Ovary (tissue), 9 donors: ENCODE measurements around the gene SLC25A29. TPM values are rescaled to one million over a fixed set of nuclear protein-coding genes. Genes with fewer than 3 reads are reported as not detected.

ENCODE experiments used
- DNase-seq, 5 donors: peaks; one replicate each; pipeline ENCODE4 v3.0.0-alpha.2; 2019 to 2020
- H3K27ac ChIP-seq, 2 donors: fragments of 200-600 bp; one replicate each; pipeline versions ENCODE4 v1.5.1 to v1.8.0; 2019 to 2022
- H3K27me3 ChIP-seq: fragments of 200-600 bp; one replicate; pipeline ENCODE4 v1.8.0; 2022
- H3K36me3 ChIP-seq: fragments of 200-600 bp; sonication (generic); one replicate; pipeline ENCODE4 v1.5.1; 2019
- H3K4me1 ChIP-seq: one replicate; pipeline ENCODE4 v1.8.1; 2013; ENCODE audit warnings: mild to moderate bottlenecking, moderate library complexity; ENCODE audit not compliant: insufficient read depth
- H3K4me3 ChIP-seq: fragments of 200-600 bp; sonication (generic); one replicate; pipeline ENCODE4 v1.5.1; 2017
- H3K9me3 ChIP-seq, 2 donors: fragments of 200-600 bp in 1 of 2; sonication (generic) in 1 of 2; one replicate each; pipeline versions ENCODE4 v1.5.1 to v1.8.1; 2013 to 2019; ENCODE audit warnings: mild to moderate bottlenecking in 1 of 2, moderate library complexity in 1 of 2
- CTCF ChIP-seq, 3 donors: fragments of 450-650 bp in 2 of 3; fragments of 200-600 bp in 1 of 3; IDR thresholded peaks; one replicate each; pipeline versions ENCODE4 v1.5.1 to v1.8.0; 2016 to 2022; ENCODE audit warnings: antibody characterized with exemption in 3 of 3, mild to moderate bottlenecking in 1 of 3
- EP300 ChIP-seq: sonication (generic); formaldehyde crosslinking; IDR thresholded peaks from one replicate; pipeline ENCODE4 v1.6.1; 2017; ENCODE audit warnings: antibody characterized with exemption
- POLR2A ChIP-seq: fragments of 450-650 bp; IDR thresholded peaks from one replicate; pipeline ENCODE4 v1.6.1; 2017; ENCODE audit warnings: antibody characterized with exemption, mild to moderate bottlenecking, moderate library complexity
- WGBS, 3 donors: extraction: QIAGEN DNeasy Blood & Tissue Kit in 1 of 3; methylation state at CpG; one replicate each; pipeline versions ENCODE4 v1.1.5 to v1.1.7; 2013 to 2017; 5-methylcytosine and 5-hydroxymethylcytosine counted together
- intact Hi-C, 4 donors: fragments of 100-400 bp; cut with DNase I; formaldehyde crosslinking; loops; one replicate each; pipeline versions ENCODE4 v1.11.0 to v1.15.1; 2022 to 2023
- polyA plus RNA-seq, 2 donors: library from polyadenylated mRNA; stranded (reverse); fragments of 200-250 nt in 1 of 2; fragments of 350-450 nt in 1 of 2; fragmentation: Illumina TruSeq in 1 of 2; extraction: RNeasy Lipid Tissue Mini Kit (QIAGEN cat#74804) in 1 of 2; gene quantifications; one replicate each; pipeline ENCODE4 v1.2.3, GENCODE V29; 2013 to 2014
- total RNA-seq, 7 donors: library from RNA; depleted of rRNA in 2 of 7; stranded (reverse); fragments of >200 nt in 2 of 7; fragmentation: NEBNext Ultra II Directional in 3 of 7; extraction: Animal tissue kit (Norgen Biotek cat#: 25700) in 3 of 7; gene quantifications; one replicate each; pipeline versions ENCODE4 v1.1.0 to v1.2.4, GENCODE V29; 2016 to 2023
- donor health status: DM: no; HTN: no; CAD: no; lungs with moderate emphysema.
- donor health status: DM: no; HTN: no; CAD: no.
- donor health status: Bipolar disorder and iron deficiency.
- donor health status: DM: yes; HTN: yes; CAD: no.
- donor health status: DM: no; HTN: no; CAD: no.
- donor health status: DM: yes; HTN: yes; CAD: no.

SLC25A29 gene
- total and polyA plus RNA-seq, 9 donors = 9.1 to 177 (median 69.9) TPM

GRCh38 chr14:100261621-100262020 is 44.6 kb downstream of the SLC25A29 start:
- 87 to 98% (median 98%) methylated on average over 3 of the region's 3 CpGs for WGBS, 3 donors
- Histone ChIP-seq H3K4me3 (no peak overlapping the region), H3K27ac (peak overlapping the region in 1 of 2 donors; percentile 2), H3K9me3 (no peaks in the 10 kb centered on the region), H3K27me3 (no peaks in the 10 kb centered on the region), H3K36me3 (no peaks in the 10 kb centered on the region), H3K4me1 (peaks cover 6% of the 10 kb centered on the region)
- TF ChIP-seq POLR2A (no peak), CTCF (IDR thresholded peaks at IDR 0.05) (no peak), EP300 (no peak)
- no peak for DNase-seq
- intact Hi-C loops = no loop called here

GRCh38 chr14:100256339-100256895 is 49.8 kb downstream of the SLC25A29 start:
- 92 to 97% (median 93%) methylated on average over 3 of the region's 3 CpGs for WGBS, 3 donors
- no peak overlapping the region for H3K27ac ChIP-seq
- intact Hi-C loops = no loop called here
- no peak overlapping the region for H3K4me3 ChIP-seq
- H3K27me3 ChIP-seq = no peaks in the 10 kb centered on the region
- TF ChIP-seq EP300 (no peak), POLR2A (no peak), CTCF (IDR thresholded peaks at IDR 0.05) (no peak)
- DNase-seq = no peak
- H3K36me3 ChIP-seq = no peaks in the 10 kb centered on the region
- peaks cover 6% of the 10 kb centered on the region for H3K4me1 ChIP-seq
- no peaks in the 10 kb centered on the region for H3K9me3 ChIP-seq

GRCh38 chr14:100252684-100253083 is 53.6 kb downstream of the SLC25A29 start:
- Histone ChIP-seq H3K36me3 (no peaks in the 10 kb centered on the region), H3K4me1 (peaks cover 13% of the 10 kb centered on the region), H3K27me3 (no peaks in the 10 kb centered on the region), H3K9me3 (no peaks in the 10 kb centered on the region), H3K27ac (no peak overlapping the region), H3K4me3 (no peak overlapping the region)
- no peak for TF ChIP-seq CTCF (IDR thresholded peaks at IDR 0.05)
- DNase-seq = no peak
- intact Hi-C loops = no loop called here

GRCh38 chr14:100250732-100251465 is 55.3 kb downstream of the SLC25A29 start:
- intact Hi-C loops = no loop called here

More at GRCh38 chr14:100250732-100251465, 55.3 kb downstream of the SLC25A29 start:
- H3K36me3 ChIP-seq = no peaks in the 10 kb centered on the region
- H3K27me3 ChIP-seq = no peaks in the 10 kb centered on the region
- TF ChIP-seq POLR2A = no peak
- TF ChIP-seq EP300 = no peak
- TF ChIP-seq CTCF (IDR thresholded peaks at IDR 0.05) = no peak
- 74 to 87% (median 85%) methylated on average over 2 of the region's 2 CpGs for WGBS, 3 donors
- no peaks in the 10 kb centered on the region for H3K9me3 ChIP-seq
- no peak for DNase-seq
- peaks cover 18% of the 10 kb centered on the region for H3K4me1 ChIP-seq
- no peak overlapping the region for H3K4me3 ChIP-seq
- no peak overlapping the region for H3K27ac ChIP-seq
